Ovary (tissue), 3 donors: ENCODE measurements around the gene LIPC.

Source experiments
- CTCF ChIP-seq, 3 donors: fragments of 450-650 bp in 2 of 3; fragments of 200-600 bp in 1 of 3; IDR thresholded peaks; one replicate each; pipeline versions ENCODE4 v1.5.1 to v1.8.0; 2016 to 2022; ENCODE audit warnings: antibody characterized with exemption in 3 of 3, mild to moderate bottlenecking in 1 of 3
- POLR2A ChIP-seq: fragments of 450-650 bp; IDR thresholded peaks from one replicate; pipeline ENCODE4 v1.6.1; 2017; ENCODE audit warnings: antibody characterized with exemption, mild to moderate bottlenecking, moderate library complexity
- donor health status: DM: no; HTN: no; CAD: no.

- TF ChIP-seq CTCF (IDR thresholded peaks at IDR 0.05) (no peak), POLR2A (no peak)
These were observed 9.1 kb downstream of the LIPC start for GRCh38 chr15:58440922-58441321.
